ENCODE results near the gene AHCTF1. TPM values are rescaled to one million over a fixed set of nuclear protein-coding genes. Genes with fewer than 3 reads are reported as not detected.
A peak's percentile ranks its signal among the peaks of the same experiment; 100 is the strongest.
"Not testable (repeated sequence)": the region's sequence is repeated elsewhere in the genome, so short reads cannot be mapped to it uniquely, and the experiment has no call there.

AHCTF1 gene
- total and polyA plus RNA-seq, 2 donors (not counting 3 experiments of a cell fraction or from before 2014, with no cell fraction given): 5.5 to 32.1 TPM

GRCh38 chr1:246856371-246856770 is 75.4 kb downstream of the AHCTF1 start:
- FAIRE-seq (no peak), DNase-seq (ENCODE audit: low read depth, low spot score) (no peak)
- Histone ChIP-seq H3K9ac (replicated peaks; ENCODE audit: extremely low read depth, insufficient read depth, low read length) (no peak overlapping the region), H3K36me3 (ENCODE audit: control insufficient read depth in 2 of 2, extremely low read depth in 1 of 2, insufficient read depth in 2 of 2, low read length in 2 of 2) (peaks cover 4 to 30% of the 10 kb centered on the region in 2 experiments), H3K4me2 (ENCODE audit: insufficient read depth, low read length) (no peak overlapping the region), H3K9me1 (replicated peaks; ENCODE audit: control insufficient read depth, extremely low read depth, insufficient read depth, low read length) (no peaks in the 10 kb centered on the region), H4K20me1 (replicated peaks; ENCODE audit: control insufficient read depth, extremely low read depth, insufficient read depth, low read length) (no peaks in the 10 kb centered on the region), H3K79me2 (ENCODE audit: control insufficient read depth, insufficient read depth, low read length) (peaks cover 2% of the 10 kb centered on the region), H3K4me3 (replicated peaks in 1 of 3; ENCODE audit: insufficient read depth in 1 of 3, low read depth in 1 of 3, low read length in 3 of 3) (no peak overlapping the region), H3K27ac (ENCODE audit: insufficient read depth, low read depth, low read length) (no peak overlapping the region), H3K27me3 (ENCODE audit: control insufficient read depth in 2 of 2, insufficient read depth in 2 of 2, low read length in 2 of 2) (no peaks in the 10 kb centered on the region), H3K4me1 (ENCODE audit: control insufficient read depth, extremely low read depth, insufficient read depth, low read length) (peaks cover 7% of the 10 kb centered on the region), H3K9me3 (replicated peaks; ENCODE audit: control insufficient read depth, insufficient read depth, low read length) (no peaks in the 10 kb centered on the region), H2AFZ (ENCODE audit: low read depth, low read length) (no peak overlapping the region)
- dilution Hi-C loops (cut with MboI; ENCODE audit: extremely low pct_ligation_motif_present, low sequenced_read_pairs): no loop called here
- CTCF ChIA-PET: no interaction called here
- POLR2A ChIA-PET: no interaction called here
- no peak for TF ChIP-seq POLR2AphosphoS5 (IDR thresholded peaks at IDR 0.05; ENCODE audit: insufficient read depth, low read depth, low read length)
- TF ChIP-seq GATA2 (IDR thresholded peaks at IDR 0.05; ENCODE audit: insufficient read depth, insufficient read length, low read depth, low read length): no peak
- TF ChIP-seq JUN (IDR thresholded peaks at IDR 0.05; ENCODE audit: borderline replicate concordance, insufficient read depth, insufficient read length, low read depth): no peak
- TF ChIP-seq POLR2A (IDR thresholded peaks at IDR 0.05; ENCODE audit: low read depth, low read length): no peak
- no peak for TF ChIP-seq MYC (IDR thresholded peaks at IDR 0.05; ENCODE audit: low read depth, low read length)
- no peak for TF ChIP-seq EZH2 (IDR thresholded peaks at IDR 0.05; ENCODE audit: borderline replicate concordance, low read depth, low read length, severe bottlenecking)
- no peak for TF ChIP-seq FOS (IDR thresholded peaks at IDR 0.05; ENCODE audit: borderline replicate concordance, insufficient read depth, low read length)
- TF ChIP-seq CTCF (IDR thresholded peaks at IDR 0.05; ENCODE audit: extremely low read depth in 1 of 2, insufficient read depth in 1 of 2, low read depth in 1 of 2, low read length in 2 of 2): no peak
- no peak for TF ChIP-seq MAX (IDR thresholded peaks at IDR 0.05; ENCODE audit: insufficient read depth, insufficient read length)
- intact Hi-C loops (cut with micrococcal nuclease): no loop called here
- BruUV-seq (replicated peaks): no TSS peak

GRCh38 chr1:246850640-246851039 is 81.1 kb downstream of the AHCTF1 start:
- H3K27me3 ChIP-seq (ENCODE audit: control insufficient read depth in 2 of 2, insufficient read depth in 2 of 2, low read length in 2 of 2); H3K4me3 ChIP-seq (replicated peaks in 1 of 3; ENCODE audit: insufficient read depth in 1 of 3, low read depth in 1 of 3, low read length in 3 of 3); dilution Hi-C loops (cut with MboI; ENCODE audit: extremely low pct_ligation_motif_present, low sequenced_read_pairs); H2AFZ ChIP-seq (ENCODE audit: low read depth, low read length); H4K20me1 ChIP-seq (replicated peaks; ENCODE audit: control insufficient read depth, extremely low read depth, insufficient read depth, low read length); H3K9me3 ChIP-seq (replicated peaks; ENCODE audit: control insufficient read depth, insufficient read depth, low read length); H3K79me2 ChIP-seq (ENCODE audit: control insufficient read depth, insufficient read depth, low read length); H3K9me1 ChIP-seq (replicated peaks; ENCODE audit: control insufficient read depth, extremely low read depth, insufficient read depth, low read length); intact Hi-C loops (cut with micrococcal nuclease); BruUV-seq (replicated peaks); H3K9ac ChIP-seq (replicated peaks; ENCODE audit: extremely low read depth, insufficient read depth, low read length); POLR2A ChIA-PET: not testable (repeated sequence)
- peak; percentile 63 for DNase-seq (ENCODE audit: low read depth, low spot score)
- peaks cover 2 to 20% of the 10 kb centered on the region in 2 experiments for H3K36me3 ChIP-seq (ENCODE audit: control insufficient read depth in 2 of 2, extremely low read depth in 1 of 2, insufficient read depth in 2 of 2, low read length in 2 of 2)
- CTCF ChIA-PET: interaction anchor here (1.3 kb wide), 1 partner anchor 33 kb away, joined by 3 read pairs; no protein-coding TSS in a partner anchor
- peak; percentile 82 for FAIRE-seq
- H3K4me1 ChIP-seq (ENCODE audit: control insufficient read depth, extremely low read depth, insufficient read depth, low read length): peaks cover 14% of the 10 kb centered on the region
- peak overlapping the region; percentile 89 for H3K27ac ChIP-seq (ENCODE audit: insufficient read depth, low read depth, low read length)
- peak overlapping the region; percentile 52 for H3K4me2 ChIP-seq (ENCODE audit: insufficient read depth, low read length)

Data from endothelial cell of umbilical vein (primary cell).